GM21717 (cell line): ENCODE data around the gene PCBP4.

Experiments used
- ATAC-seq: cut with Tn5 transposase; IDR thresholded peaks from one replicate; pipeline ENCODE4 v1.9.1; 2021; ENCODE audit warnings: mild to moderate bottlenecking, moderate library complexity; ENCODE audit not compliant: unreplicated experiment

The PCBP4 gene

GRCh38 chr3:51921081-51921578 is 46.1 kb downstream of the PCBP4 start:
- ATAC-seq: no peak

DNA sequence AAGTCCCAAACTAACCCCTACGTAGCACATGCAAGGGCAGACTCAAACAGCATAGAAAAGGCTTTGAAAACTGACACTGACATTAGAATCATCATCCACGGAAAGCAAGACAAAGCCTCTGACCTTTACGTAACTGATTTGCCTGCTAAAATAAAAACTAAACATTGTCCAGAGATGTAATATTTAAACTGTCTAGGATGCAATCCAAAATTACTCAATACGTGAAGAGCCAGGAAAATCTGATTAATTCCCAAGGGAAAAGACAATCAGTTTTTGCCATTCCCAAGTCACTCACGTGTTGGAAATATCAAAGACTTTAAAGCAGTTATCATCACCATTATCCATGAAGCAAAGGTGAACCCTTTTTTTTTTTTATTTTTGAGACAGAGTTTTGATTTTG is 50.8 kb downstream of the PCBP4 start:
- no peak for ATAC-seq

DNA sequence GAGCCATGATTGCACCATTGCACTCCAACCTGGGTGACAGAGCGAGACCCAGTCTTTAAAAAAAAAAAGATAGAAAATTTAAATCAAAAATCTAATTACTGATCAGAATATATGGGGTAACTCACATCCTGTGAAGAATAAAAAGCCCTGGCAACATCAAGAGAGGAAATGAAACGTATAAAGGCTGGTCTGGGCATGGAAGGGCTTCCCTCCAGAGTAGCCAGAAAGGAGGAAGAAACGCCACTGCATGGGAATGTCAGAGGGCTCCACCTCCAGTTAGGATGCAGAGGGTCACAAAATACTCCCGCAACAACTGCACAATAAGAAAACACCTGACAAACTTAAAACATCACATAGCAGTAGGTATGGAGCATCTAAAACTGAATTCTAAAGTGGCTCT is 59.2 kb downstream of the PCBP4 start:
- ATAC-seq: no peak
